Progenitor cell of endocrine pancreas (in vitro differentiated cells): ENCODE results near the gene CHD9NB. TPM values are rescaled to one million over a fixed set of nuclear protein-coding genes. Genes with fewer than 3 reads are reported as not detected.

Experiments used
- DNase-seq: peaks from one replicate; pipeline ENCODE4 v3.0.0; 2021; ENCODE audit warnings: low spot score; ENCODE audit not compliant: unreplicated experiment
- H3K27ac Mint-ChIP-seq: 2 replicates; pipeline ENCODE4 v1.8.0; 2021; ENCODE audit warnings: mild to moderate bottlenecking, moderate library complexity, mixed read lengths
- H3K27me3 Mint-ChIP-seq: 2 replicates; pipeline ENCODE4 v1.8.0; 2021; ENCODE audit warnings: mixed read lengths
- H3K36me3 Mint-ChIP-seq: 2 replicates; pipeline ENCODE4 v1.8.0; 2022; ENCODE audit warnings: mixed read lengths; ENCODE audit not compliant: insufficient read depth
- H3K4me1 Mint-ChIP-seq: 2 replicates; pipeline ENCODE4 v1.8.0; 2021; ENCODE audit warnings: low read depth, mixed read lengths
- H3K4me3 Mint-ChIP-seq: 2 replicates; pipeline ENCODE4 v1.8.0; 2021; ENCODE audit warnings: low read depth, mild to moderate bottlenecking, moderate library complexity, mixed read lengths
- H3K9me3 Mint-ChIP-seq: 2 replicates; pipeline ENCODE4 v1.8.0; 2021; ENCODE audit warnings: low read depth, mixed read lengths
- total RNA-seq: library from RNA; stranded (reverse); gene quantifications from 2 replicates; pipeline ENCODE4 v1.2.1, GENCODE V29; 2021
- TF ChIP-seq, protein P1 (sequence below): fragments of 200-600 bp; sonication (generic); IDR thresholded peaks from one replicate; pipeline ENCODE4 v1.5.0; 2021; ENCODE audit warnings: antibody characterized with exemption, mild to moderate bottlenecking; ENCODE audit not compliant: unreplicated experiment

CHD9NB gene
- total RNA-seq, 1 donor from 2014 or later = 1.1 TPM

DNA sequence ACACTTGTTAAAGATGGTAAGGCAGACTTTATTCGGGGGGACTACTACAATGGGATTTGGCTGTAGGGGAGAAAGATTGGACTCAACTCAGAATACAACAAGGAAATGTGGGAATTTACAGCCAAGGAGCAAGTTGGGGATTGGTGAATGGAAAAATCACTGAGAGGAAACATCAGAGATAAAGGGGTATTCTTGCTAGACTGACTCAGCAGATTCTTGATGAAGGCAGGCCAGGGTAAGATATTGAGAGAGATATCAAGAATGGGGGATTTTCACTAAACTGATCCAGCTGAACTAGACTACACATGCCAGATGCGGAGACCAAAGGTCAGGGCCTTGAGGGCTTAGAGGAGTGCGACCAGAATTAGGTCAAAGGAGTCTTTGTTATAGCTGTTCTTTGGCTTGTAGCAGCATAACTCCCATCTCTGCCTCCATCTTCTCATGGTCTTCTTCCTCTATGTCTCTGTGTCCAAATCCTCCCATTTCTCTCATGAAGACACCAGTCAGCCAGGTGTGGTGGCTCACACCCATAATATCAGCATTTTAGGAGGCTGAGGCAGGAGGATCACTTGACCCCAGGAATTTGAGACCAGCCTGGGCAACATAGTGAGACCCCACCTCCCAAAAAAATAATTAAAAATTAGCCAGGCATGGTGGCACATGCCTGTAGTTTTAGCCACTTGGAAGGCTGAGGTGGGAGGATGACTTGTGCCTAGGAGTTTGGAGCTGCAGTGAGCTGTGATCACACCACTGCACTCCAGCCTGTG lies 17.3 kb downstream of the CHD9NB start:
- no peak for DNase-seq
- H3K27ac Mint-ChIP-seq = no peak overlapping the region
- TF ChIP-seq, protein P1, sequence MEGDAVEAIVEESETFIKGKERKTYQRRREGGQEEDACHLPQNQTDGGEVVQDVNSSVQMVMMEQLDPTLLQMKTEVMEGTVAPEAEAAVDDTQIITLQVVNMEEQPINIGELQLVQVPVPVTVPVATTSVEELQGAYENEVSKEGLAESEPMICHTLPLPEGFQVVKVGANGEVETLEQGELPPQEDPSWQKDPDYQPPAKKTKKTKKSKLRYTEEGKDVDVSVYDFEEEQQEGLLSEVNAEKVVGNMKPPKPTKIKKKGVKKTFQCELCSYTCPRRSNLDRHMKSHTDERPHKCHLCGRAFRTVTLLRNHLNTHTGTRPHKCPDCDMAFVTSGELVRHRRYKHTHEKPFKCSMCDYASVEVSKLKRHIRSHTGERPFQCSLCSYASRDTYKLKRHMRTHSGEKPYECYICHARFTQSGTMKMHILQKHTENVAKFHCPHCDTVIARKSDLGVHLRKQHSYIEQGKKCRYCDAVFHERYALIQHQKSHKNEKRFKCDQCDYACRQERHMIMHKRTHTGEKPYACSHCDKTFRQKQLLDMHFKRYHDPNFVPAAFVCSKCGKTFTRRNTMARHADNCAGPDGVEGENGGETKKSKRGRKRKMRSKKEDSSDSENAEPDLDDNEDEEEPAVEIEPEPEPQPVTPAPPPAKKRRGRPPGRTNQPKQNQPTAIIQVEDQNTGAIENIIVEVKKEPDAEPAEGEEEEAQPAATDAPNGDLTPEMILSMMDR = no peak
- no peak overlapping the region for H3K4me3 Mint-ChIP-seq
- H3K36me3 Mint-ChIP-seq = no peaks in the 10 kb centered on the region
- H3K4me1 Mint-ChIP-seq = peaks cover 6% of the 10 kb centered on the region
- no peaks in the 10 kb centered on the region for H3K9me3 Mint-ChIP-seq
- no peaks in the 10 kb centered on the region for H3K27me3 Mint-ChIP-seq

DNA sequence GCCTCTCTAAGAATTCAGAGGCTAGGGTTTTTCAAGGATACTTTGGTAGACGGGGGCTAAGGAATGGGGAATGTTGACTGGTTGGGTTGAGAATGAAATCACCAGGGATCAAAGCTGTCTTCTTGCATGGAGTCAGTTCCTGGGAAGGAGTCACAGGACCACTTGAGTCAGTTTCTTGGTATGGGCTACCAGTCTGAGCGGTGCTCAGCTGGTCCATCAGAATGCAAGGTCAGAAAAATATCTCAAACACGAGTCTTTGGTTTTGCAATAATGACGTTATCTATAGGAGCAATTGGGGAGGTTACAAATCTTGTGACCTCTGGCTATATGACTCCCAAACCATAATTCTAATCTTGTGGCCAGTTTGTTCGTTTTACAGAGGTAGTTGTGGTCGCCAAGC lies 18.4 kb downstream of the CHD9NB start:
- DNase-seq = no peak
- TF ChIP-seq, protein P1 = no peak
- no peaks in the 10 kb centered on the region for H3K9me3 Mint-ChIP-seq
- no peak overlapping the region for H3K27ac Mint-ChIP-seq
- H3K4me1 Mint-ChIP-seq = peaks cover 6% of the 10 kb centered on the region
- H3K36me3 Mint-ChIP-seq = no peaks in the 10 kb centered on the region
- H3K27me3 Mint-ChIP-seq = no peaks in the 10 kb centered on the region
- H3K4me3 Mint-ChIP-seq = no peak overlapping the region

DNA sequence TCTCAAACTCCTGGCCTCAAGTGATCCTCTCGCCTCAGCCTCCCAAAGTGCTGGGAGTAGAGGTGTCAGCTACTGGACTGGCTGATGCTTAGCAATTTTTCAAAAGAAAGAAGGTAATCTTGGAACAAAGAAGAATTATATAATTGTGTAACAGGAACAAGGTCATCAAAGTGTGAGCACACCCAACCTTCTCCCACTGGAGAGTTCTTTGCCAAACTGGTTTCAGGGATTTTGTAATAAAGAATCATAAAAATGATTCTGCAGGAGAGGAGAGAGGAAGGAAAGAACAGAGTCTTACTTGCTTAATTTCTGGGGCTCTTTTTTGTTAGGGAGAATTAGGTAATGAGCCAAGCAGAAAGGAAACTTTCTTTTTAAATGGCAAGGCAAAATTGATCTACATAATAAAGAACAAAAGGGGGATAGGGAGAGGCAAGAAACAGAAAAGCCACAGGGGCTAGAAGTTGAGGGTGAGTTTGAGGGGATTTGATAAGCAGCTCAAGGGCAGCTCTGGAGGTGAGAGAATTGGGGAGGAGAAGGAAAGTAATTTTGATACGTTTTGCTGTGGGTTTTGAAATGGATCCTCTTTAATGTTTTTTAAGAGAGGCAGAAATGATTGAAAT lies 21.3 kb downstream of the CHD9NB start:
- Mint-ChIP-seq H3K27ac (no peak overlapping the region), H3K36me3 (no peaks in the 10 kb centered on the region), H3K4me3 (no peak overlapping the region), H3K27me3 (no peaks in the 10 kb centered on the region), H3K4me1 (peaks cover 3% of the 10 kb centered on the region), H3K9me3 (no peaks in the 10 kb centered on the region)
- no peak for DNase-seq
- TF ChIP-seq, protein P1 = no peak

DNA sequence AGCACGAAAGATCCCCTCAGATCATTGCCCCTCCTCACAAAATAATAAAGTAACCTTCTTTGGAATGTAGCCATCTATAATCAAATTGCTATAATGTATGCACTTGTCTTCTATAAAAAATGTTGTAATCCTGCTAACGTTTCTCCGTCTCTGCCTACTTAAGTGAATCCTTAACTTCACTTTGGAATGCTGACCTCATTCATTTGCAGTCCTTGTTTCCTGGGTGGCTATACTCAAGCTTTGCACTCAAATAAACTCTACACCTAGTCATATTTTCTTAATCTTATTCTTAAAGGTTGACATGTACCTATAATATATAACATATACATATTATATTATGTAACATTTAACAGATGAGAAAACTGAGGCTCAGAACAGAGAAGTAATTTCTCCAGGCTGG lies 22.7 kb downstream of the CHD9NB start:
- no peaks in the 10 kb centered on the region for H3K36me3 Mint-ChIP-seq
- no peak for DNase-seq
- TF ChIP-seq, protein P1 = no peak
- H3K27me3 Mint-ChIP-seq = no peaks in the 10 kb centered on the region
- peaks cover 3% of the 10 kb centered on the region for H3K4me1 Mint-ChIP-seq
- H3K4me3 Mint-ChIP-seq = no peak overlapping the region
- no peak overlapping the region for H3K27ac Mint-ChIP-seq
- H3K9me3 Mint-ChIP-seq = no peaks in the 10 kb centered on the region

DNA sequence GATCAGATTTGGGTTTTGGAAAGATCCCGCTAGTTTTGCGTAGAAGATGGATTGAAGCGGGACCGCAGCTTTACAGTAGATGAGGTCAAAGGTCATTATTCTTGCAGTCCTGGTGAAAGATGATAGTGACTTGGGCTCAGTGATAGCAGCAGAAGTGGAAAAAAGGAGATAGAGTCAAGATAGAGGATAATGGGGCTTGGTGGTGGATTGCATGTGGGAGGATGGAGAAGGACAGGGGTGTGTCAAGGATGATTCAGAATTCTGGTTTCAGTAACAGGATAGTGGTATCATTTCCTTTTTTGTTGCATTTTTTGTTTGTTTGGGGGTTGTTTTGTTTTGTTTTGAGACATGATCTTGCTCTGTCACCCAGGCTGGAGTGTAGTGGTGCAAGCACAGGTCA lies 28.7 kb downstream of the CHD9NB start:
- Mint-ChIP-seq H3K27me3 (no peaks in the 10 kb centered on the region), H3K36me3 (no peaks in the 10 kb centered on the region), H3K4me1 (no peaks in the 10 kb centered on the region), H3K9me3 (no peaks in the 10 kb centered on the region), H3K4me3 (no peak overlapping the region), H3K27ac (no peak overlapping the region)
- DNase-seq = no peak
- TF ChIP-seq, protein P1 = no peak
